Panc1 (cell line): ENCODE data around the gene RNASEH1. TPM values are rescaled to one million over a fixed set of nuclear protein-coding genes. Genes with fewer than 3 reads are reported as not detected.

Source experiments
- ATAC-seq: fragments of 200-7000 bp; cut with Tn5 transposase; 2 replicates; pipeline ENCODE4 v1.9.1; 2020; ENCODE audit warnings: mild to moderate bottlenecking, moderate library complexity
- BruUV-seq: library from RNA; stranded (reverse); fragments of 400-500 nt; replicated peaks from 2 replicates; lab custom pipeline; 2021; lab: Mats Ljungman, UMichigan
- CTCF ChIA-PET: fragments of 300-600 bp; sonication (Branson Sonifier 250); formaldehyde crosslinking; loops from one replicate; lab custom pipeline; 2022; ENCODE audit warnings: antibody characterized with exemption; lab: Charles Lee
- POLR2A ChIA-PET: fragments of 300-600 bp; sonication (Branson Sonifier 250); formaldehyde crosslinking; loops from one replicate; lab custom pipeline; 2022; ENCODE audit warnings: antibody characterized with exemption; lab: Charles Lee
- DNase-seq: peaks from one replicate; pipeline ENCODE4 v3.0.0-alpha.2; 2010; ENCODE audit warnings: low read depth, low spot score
- H3K27ac ChIP-seq: 2 replicates; pipeline ENCODE4 v1.5.1; 2011; ENCODE audit warnings: mild to moderate bottlenecking, low read length, inconsistent platforms
- H3K27me3 ChIP-seq: fragments of 200-500 bp; sonication (Bioruptor generic); 2 replicates; pipeline ENCODE4 v1.6.0; 2014; ENCODE audit warnings: low read length, inconsistent platforms; ENCODE audit not compliant: control insufficient read depth, insufficient read depth
- H3K36me3 ChIP-seq: fragments of 200-500 bp; sonication (Bioruptor generic); 2 replicates; pipeline ENCODE4 v1.5.1; 2014; ENCODE audit warnings: inconsistent platforms, mild to moderate bottlenecking, low read length, moderate library complexity; ENCODE audit not compliant: control insufficient read depth, insufficient read depth
- H3K4me1 ChIP-seq: 2 replicates; pipeline ENCODE4 v1.5.1; 2011; ENCODE audit warnings: inconsistent platforms, mild to moderate bottlenecking, low read length, moderate library complexity; ENCODE audit not compliant: control insufficient read depth, insufficient read depth
- H3K4me3 ChIP-seq, 2 experiments: 2 replicates each; pipeline ENCODE4 v1.5.1; 2011 to 2012; ENCODE audit warnings: low read depth in 2 of 2, low read length in 2 of 2, mild to moderate bottlenecking in 2 of 2, inconsistent platforms in 1 of 2, moderate library complexity in 1 of 2
- H3K9me3 ChIP-seq: fragments of 200-500 bp; sonication (Bioruptor generic); 2 replicates; pipeline ENCODE4 v1.5.1; 2014; ENCODE audit warnings: low read depth, mild to moderate bottlenecking, inconsistent platforms, low read length, moderate library complexity; ENCODE audit not compliant: control insufficient read depth, insufficient read depth
- CTCF ChIP-seq: fragments of 450-650 bp; IDR thresholded peaks from 2 replicates; pipeline ENCODE4 v1.5.1; 2017; ENCODE audit warnings: mild to moderate bottlenecking
- POLR2AphosphoS5 ChIP-seq: IDR thresholded peaks from 2 replicates; pipeline ENCODE4 v1.6.1; 2012; ENCODE audit warnings: mild to moderate bottlenecking, low read depth, low read length, moderate library complexity
- REST ChIP-seq, 2 experiments: IDR thresholded peaks; 2 replicates each; pipeline ENCODE4 v1.6.1; 2011 to 2012; ENCODE audit warnings: low read depth in 2 of 2, control low read depth in 1 of 2, low read length in 1 of 2, mild to moderate bottlenecking in 1 of 2, moderate library complexity in 1 of 2; ENCODE audit not compliant: insufficient read depth in 1 of 2
- SIN3A ChIP-seq: IDR thresholded peaks from 2 replicates; pipeline ENCODE4 v1.6.1; 2012; ENCODE audit warnings: low read depth, mild to moderate bottlenecking, low read length, moderate library complexity, borderline replicate concordance; ENCODE audit not compliant: insufficient read depth
- TCF7L2 ChIP-seq: IDR thresholded peaks from 2 replicates; pipeline ENCODE4 v1.6.1; 2011; ENCODE audit warnings: mild to moderate bottlenecking, low read depth, low read length, inconsistent platforms
- in situ Hi-C: cut with HindIII; loops from 2 replicates; pipeline ENCODE4 v1.10.0; 2016; ENCODE audit warnings: low sequenced_read_pairs, low pct_unique_long_range_greater_than_20kb
- intact Hi-C: fragments of 100-400 bp; cut with micrococcal nuclease; formaldehyde crosslinking; loops from one replicate; pipeline ENCODE4 v1.10.0; 2022; ENCODE audit not compliant: unreplicated experiment
- total RNA-seq: library from RNA; stranded (reverse); gene quantifications from one replicate; pipeline ENCODE4 v1.2.1, GENCODE V29; 2021; ENCODE audit not compliant: unreplicated experiment

The RNASEH1 gene
- total RNA-seq, 1 experiment from 2014 or later, result 43.7 TPM

- in situ Hi-C loops (no loop called here), intact Hi-C loops (no loop called here)
- TF ChIP-seq TCF7L2 (no peak), REST (IDR thresholded peaks at IDR 0.05; ENCODE audit: insufficient read depth in 1 of 2, low read depth in 2 of 2, low read length in 1 of 2) (no peak), SIN3A (no peak), CTCF (no peak), POLR2AphosphoS5 (no peak)
- DNase-seq (no peak), ATAC-seq (no peak)
- Histone ChIP-seq H3K36me3 (no peaks in the 10 kb centered on the region; the same call in 1 of the 2 replicates), H3K9me3 (no peaks in the 10 kb centered on the region), H3K4me3 (no peak overlapping the region), H3K27ac (no peak overlapping the region), H3K4me1 (peaks cover 6% of the 10 kb centered on the region), H3K27me3 (no peaks in the 10 kb centered on the region)
- POLR2A ChIA-PET, result interaction anchor here (0.7 kb wide), 1 partner anchor 8 kb away, joined by 3 read pairs; no protein-coding TSS in a partner anchor
- CTCF ChIA-PET, result no interaction called here
- no TSS peak for BruUV-seq
Measured at GRCh38 chr2:3513026-3513810, 44.9 kb downstream of the RNASEH1 start.

GRCh38 chr2:3512086-3512485, 46.0 kb downstream of the RNASEH1 start:
- H3K27ac ChIP-seq, result no peak overlapping the region
- ATAC-seq, result no peak
- H3K4me1 ChIP-seq, result no peaks in the 10 kb centered on the region
- H3K9me3 ChIP-seq, result no peaks in the 10 kb centered on the region
- TF ChIP-seq SIN3A (no peak), POLR2AphosphoS5 (no peak), CTCF (no peak), REST (IDR thresholded peaks at IDR 0.05; ENCODE audit: insufficient read depth in 1 of 2, low read depth in 2 of 2, low read length in 1 of 2) (no peak), TCF7L2 (no peak)
- DNase-seq, result no peak
- CTCF ChIA-PET, result no interaction called here
- no TSS peak for BruUV-seq
- no peaks in the 10 kb centered on the region for H3K36me3 ChIP-seq
- in situ Hi-C loops (no loop called here), intact Hi-C loops (no loop called here)
- no peaks in the 10 kb centered on the region for H3K27me3 ChIP-seq
- no peak overlapping the region for H3K4me3 ChIP-seq
- POLR2A ChIA-PET, result no interaction called here
